ENCODE data around the gene DOCK9.

DNA sequence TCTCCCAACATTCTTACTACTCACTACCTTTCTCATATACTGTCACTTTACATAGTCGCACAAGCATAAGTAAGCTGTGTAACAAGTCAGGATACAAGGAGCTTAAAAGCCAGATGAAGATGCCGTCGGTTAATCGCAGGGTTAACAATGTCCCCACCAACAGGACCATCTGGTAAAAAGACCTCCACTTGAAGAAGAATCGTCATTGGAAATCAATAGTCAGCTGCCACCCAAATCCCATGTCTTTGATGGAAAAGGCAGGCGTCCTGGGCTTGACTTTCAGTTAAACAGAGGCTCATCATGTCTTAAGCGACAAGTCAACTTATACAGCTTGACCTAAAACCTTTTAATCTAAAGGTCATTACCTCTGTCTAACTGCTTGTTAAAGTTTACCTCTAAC lies 27.2 kb downstream of the DOCK9 start:
- TF ChIP-seq KLF16 (IDR thresholded peaks at IDR 0.05) (no peak), CBFA2T3 (IDR thresholded peaks at IDR 0.05) (no peak), NR2C2 (CRISPR knock-in tag; IDR thresholded peaks at IDR 0.05) (no peak), NR2C2 (tag; IDR thresholded peaks at IDR 0.05) (no peak), MAZ (CRISPR knock-in tag; conservative IDR thresholded peaks at IDR 0.05 in 1 of 2, IDR thresholded peaks at IDR 0.05 in 1 of 2) (no peak), MAX (CRISPR knock-in tag; IDR thresholded peaks at IDR 0.05) (no peak), DNMT1 (IDR thresholded peaks at IDR 0.05) (no peak), GATA2 (CRISPR knock-in tag; IDR thresholded peaks at IDR 0.05) (no peak), TRIM24 (IDR thresholded peaks at IDR 0.05) (no peak), CTCF (IDR thresholded peaks at IDR 0.05 in 2 of 3, conservative IDR thresholded peaks at IDR 0.05 in 1 of 3; ENCODE audit: insufficient read depth in 2 of 3, low read depth in 1 of 3, low read length in 3 of 3) (no peak), ZKSCAN1 (IDR thresholded peaks at IDR 0.05; ENCODE audit: low read depth, low read length) (no peak), NCOR1 (IDR thresholded peaks at IDR 0.05) (no peak)
- TF ChIP-seq, protein P1, sequence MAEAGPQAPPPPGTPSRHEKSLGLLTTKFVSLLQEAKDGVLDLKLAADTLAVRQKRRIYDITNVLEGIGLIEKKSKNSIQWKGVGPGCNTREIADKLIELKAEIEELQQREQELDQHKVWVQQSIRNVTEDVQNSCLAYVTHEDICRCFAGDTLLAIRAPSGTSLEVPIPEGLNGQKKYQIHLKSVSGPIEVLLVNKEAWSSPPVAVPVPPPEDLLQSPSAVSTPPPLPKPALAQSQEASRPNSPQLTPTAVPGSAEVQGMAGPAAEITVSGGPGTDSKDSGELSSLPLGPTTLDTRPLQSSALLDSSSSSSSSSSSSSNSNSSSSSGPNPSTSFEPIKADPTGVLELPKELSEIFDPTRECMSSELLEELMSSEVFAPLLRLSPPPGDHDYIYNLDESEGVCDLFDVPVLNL (CRISPR knock-in tag; IDR thresholded peaks at IDR 0.05; ENCODE audit: low read depth), result no peak
- TF ChIP-seq, protein P2, sequence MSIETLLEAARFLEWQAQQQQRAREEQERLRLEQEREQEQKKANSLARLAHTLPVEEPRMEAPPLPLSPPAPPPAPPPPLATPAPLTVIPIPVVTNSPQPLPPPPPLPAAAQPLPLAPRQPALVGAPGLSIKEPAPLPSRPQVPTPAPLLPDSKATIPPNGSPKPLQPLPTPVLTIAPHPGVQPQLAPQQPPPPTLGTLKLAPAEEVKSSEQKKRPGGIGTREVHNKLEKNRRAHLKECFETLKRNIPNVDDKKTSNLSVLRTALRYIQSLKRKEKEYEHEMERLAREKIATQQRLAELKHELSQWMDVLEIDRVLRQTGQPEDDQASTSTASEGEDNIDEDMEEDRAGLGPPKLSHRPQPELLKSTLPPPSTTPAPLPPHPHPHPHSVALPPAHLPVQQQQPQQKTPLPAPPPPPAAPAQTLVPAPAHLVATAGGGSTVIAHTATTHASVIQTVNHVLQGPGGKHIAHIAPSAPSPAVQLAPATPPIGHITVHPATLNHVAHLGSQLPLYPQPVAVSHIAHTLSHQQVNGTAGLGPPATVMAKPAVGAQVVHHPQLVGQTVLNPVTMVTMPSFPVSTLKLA (conservative IDR thresholded peaks at IDR 0.05), result no peak

All from K562 (cell line).